MM.1S (cell line): Measurements from ENCODE around the gene ARRDC2.

Source experiments
- CTCF ChIP-seq: fragments of 300-600 bp; sonication (generic); IDR thresholded peaks from 2 replicates; pipeline ENCODE4 v1.5.1; 2016; ENCODE audit warnings: antibody characterized with exemption, low read length, mixed read lengths
- EZH2 ChIP-seq: fragments of 300-600 bp; sonication (generic); optimal IDR thresholded peaks from 2 replicates; pipeline ENCODE3; 2017; ENCODE audit warnings: low read depth, mild to moderate bottlenecking, antibody characterized with exemption, low read length, mixed read lengths
- EZH2phosphoT487 ChIP-seq: fragments of 300-600 bp; sonication (generic); IDR thresholded peaks from 2 replicates; pipeline ENCODE4 v1.6.1; 2018; ENCODE audit warnings: antibody characterized with exemption, low read length

- TF ChIP-seq EZH2 (no peak), CTCF (no peak), EZH2phosphoT487 (no peak)
Observed at GRCh38 chr19:17989425-17990094, 18.4 kb upstream of the ARRDC2 start.
